Measurements from ENCODE around the gene CSF3R.

Gene CSF3R

DNA sequence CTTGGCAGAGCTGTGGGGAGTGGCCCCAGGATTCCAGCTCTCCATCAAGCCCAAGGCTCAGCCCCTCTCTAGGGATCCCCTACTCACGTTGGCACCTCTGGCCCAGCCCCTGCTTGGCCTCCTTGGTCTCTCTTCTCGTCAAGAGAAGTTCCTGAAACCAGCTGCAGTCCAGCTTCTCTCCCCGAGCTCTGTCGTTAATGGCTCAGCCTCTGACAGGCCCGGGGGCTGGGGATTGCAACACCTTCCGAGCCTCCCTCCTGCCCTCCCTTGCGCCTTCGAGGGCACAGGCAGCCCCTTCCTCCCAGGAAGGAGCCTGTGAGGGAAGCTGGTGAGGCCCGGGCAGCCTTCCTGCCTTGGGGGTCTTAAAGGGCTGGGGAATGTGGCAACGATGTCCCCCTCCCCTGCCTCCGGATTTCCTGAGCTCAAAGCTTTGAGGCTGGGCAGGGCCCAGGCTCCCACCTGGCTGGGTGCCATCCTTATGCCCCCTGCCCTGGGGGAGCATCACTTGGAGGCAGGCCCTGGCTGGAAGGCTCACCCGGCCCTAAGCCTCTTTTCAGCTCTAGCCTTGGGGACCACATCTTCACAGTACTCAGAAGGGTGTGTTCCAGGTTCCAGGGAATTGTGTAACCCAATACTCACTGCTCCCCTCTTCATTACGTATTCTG lies at the start of gene CSF3R:
Gene CSF3R (minus strand): TSS at position 190 of the 665 bp plus-strand sequence. CDS start 3,417 bp downstream, outside the sequence.
- DNase-seq = no peak

DNA sequence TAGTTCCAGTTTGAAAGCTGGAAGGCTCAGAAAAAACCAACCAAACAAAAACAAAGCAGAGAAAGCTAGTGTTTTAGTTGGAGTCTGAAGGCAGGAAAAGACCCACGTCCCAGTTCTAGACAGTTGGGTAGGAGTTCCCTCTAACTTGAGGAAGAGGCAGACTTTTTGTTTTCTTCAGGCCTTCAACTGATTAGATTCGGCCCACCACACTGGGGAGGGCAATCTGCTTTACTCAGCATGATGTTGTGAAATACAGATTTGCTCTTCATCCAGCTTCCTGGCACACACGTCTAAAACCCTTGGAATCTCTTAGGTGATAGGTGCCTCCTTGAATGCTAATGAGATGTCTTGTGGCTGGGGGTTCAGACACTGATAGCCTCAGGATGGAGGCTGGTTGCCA lies 49.1 kb upstream of the CSF3R start:
- no peak for DNase-seq

DNA sequence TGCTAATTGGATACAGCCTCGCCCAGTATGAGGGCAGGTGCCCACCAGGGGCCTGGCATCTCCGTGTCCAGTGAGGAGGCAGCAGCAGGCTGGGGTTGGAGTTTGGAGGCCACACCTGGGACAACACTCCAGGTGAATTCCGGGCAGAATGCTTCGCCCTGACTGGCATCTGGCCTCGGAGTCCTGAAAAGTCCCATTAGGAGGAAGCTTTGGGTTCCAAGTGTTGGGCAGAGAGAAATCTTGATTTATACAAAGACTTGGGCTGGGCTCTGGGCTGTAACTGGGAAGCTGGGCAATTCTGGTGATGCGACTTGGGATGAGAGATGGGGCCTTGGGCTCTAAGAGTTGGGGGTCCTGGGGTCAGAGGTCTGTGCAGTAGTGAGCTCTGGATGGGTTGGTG lies 48.1 kb upstream of the CSF3R start:
- no peak for DNase-seq

DNA sequence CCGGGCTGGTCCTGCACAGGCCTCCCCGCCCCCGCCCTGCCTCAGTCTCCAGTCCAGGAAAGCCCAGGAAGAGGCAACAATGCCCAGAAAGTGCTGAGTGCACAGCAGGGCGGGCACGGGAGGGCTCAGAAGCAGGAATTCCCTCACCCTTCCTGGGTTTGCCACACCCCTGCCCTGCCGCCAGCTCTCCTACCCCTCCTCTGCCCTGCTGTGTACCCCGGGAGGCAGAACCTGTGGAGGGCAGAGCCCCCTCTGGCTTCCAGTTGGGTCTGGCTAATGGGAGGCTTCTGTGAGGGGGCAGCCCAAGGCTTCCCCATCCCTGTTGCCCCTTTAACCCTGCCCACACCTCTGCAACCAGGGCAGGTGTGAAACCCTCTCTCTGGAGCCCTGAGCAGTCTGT lies 47.5 kb upstream of the CSF3R start:
- no peak for DNase-seq

DNA sequence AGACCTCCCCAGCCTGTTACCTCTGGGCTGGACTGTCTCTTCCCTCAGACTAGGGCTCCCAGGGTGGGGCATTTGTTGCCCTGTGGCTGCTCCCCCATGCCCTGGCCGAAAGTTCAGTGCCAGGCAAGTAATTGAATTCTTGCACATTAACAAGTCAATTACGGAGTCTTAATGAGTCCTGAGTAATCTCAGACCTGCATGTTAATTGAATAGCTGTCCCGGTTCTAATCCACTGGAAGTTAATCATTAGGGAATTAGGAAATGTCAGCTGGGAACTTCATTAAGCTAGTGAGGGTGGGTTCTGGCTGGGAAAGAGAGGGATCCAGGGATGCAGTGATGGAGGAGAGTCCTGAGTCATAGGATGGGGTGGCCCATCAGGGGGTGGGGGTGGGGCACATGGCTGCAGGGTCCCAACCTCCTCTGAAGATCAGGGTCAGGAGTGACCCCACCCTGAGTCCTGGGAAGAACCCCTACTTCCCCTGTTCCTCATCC lies 47.1 kb upstream of the CSF3R start:
- no peak for DNase-seq

DNA sequence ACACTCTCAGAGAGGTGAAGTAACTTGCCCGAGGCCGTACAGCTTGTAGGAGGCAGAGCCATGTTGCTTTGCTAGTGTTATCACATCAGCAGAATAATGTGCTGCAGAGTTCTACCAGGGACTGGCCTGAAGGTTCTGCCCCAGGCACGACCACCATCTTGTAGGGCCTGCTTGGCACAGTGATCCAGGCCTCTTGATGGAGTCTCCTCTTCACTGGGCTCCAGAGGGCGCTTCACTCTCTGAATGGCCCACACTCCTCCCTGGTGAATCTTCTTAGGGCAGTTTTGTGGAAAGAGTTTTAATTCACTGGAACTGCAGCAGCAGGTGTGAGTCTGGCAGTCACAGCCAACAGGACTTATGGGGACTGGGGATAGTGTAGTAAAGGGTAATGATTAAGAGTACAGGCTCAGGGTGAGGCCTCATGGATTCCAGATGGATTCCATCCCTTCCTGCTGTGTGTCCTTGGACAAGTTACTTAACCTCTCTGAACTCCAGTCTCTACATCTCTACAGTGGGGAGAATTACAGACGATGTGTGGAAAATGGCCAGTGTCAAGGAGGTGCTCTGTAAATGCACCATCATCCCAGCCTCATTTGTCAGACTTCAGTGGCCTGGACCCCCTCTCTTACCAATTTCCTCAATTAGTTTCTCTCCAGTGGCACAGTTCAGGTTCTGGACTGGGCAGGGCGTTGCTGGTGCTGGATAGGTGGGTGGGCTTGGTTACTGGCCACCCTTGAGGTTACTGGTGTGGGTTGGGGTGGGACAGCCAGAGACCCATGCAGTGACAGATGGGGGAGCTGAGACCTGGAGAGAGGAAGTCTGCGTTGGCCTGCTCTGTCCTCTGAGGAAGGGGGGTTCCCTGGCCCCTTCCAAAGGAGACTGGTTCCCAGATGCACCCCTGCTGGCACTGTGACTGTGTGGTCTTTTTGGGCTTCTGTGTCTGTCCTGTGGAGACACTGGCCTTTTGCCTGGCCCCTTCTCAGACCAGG lies 45.9 kb upstream of the CSF3R start:
- peak; percentile 12 for DNase-seq

DNA sequence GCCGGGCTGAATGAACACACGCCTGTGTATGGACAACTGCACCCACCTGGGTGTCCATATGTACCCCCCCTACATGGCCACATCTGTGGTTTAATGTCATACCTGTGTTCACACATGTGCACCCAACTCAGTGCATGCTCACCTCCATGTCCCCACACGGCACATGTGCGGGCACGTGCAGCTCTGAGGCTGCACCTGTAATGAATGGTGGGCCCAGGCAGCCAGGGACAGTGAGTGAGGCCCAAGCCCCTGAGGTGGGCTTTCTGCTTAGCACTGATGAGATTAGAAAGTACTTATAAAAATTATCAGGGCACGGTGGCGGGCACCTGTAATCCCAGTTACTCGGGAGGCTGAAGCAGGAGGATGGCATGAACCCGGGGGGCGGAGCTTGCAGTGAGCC lies 42.5 kb upstream of the CSF3R start:
- no peak for DNase-seq

DNA sequence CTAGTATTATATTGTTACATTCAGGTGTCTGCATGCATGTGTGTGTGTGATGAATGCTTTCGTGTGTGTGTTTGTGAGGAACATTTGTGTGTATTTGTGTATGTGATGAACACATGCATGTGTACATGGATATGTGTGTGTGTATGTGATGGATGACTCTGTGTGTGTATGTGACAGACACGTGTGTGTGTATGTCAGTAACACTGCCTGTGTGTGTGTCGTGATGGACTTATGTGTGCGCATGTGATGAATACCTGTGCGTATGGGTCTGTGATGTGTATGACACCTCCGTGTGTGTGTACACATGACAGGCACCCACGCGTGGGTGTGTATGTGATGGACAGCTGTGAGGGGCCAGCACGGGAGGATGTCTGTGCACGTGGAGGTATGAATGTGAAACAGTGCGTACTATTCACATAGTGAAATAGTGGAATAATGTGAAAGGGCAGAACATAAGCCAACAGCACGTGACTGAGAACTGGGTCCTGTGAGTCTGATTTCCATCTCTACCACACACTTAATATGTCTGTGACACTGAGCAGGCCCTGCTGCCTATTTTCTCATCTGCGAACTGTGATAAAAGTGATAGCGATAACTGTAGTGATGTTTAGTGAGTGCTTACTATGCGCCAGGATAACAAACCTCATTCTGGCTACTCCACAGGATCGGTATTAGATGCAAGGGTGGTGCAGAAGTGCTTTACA lies 41.8 kb upstream of the CSF3R start:
- no peak for DNase-seq

DNA sequence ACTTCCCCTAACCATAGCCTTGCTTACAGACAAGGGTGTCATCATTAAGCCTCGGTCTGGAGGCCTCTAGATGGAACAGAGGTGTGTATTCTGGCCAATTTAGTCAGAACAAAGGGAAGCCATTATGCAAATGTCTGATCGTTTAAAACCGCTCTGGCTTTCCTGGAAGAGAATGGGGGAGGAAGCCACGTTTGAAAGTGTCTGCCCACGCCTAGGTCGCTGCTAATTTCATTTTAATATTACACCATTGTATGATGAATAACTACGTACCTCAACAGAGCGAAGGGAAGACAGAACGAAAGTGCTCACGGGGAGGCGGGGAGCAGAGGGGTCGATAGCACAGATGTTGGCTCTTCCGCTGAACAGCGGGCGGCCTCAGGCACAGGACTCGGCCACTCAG lies 41.1 kb upstream of the CSF3R start:
- no peak for DNase-seq

DNA sequence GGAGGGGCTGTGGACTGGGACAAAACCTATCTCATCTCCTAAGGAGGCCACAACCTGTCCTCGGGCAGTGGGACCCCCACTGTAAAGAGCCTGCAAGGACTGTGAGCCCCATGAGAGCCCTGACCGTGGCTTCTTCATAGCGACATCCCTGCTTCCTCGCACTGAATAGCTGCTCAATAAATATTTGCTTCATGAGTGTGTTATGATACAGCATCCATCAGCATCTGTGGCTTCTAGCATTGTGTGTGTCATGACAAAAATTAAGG lies 40.5 kb upstream of the CSF3R start:
- DNase-seq = no peak

DNA sequence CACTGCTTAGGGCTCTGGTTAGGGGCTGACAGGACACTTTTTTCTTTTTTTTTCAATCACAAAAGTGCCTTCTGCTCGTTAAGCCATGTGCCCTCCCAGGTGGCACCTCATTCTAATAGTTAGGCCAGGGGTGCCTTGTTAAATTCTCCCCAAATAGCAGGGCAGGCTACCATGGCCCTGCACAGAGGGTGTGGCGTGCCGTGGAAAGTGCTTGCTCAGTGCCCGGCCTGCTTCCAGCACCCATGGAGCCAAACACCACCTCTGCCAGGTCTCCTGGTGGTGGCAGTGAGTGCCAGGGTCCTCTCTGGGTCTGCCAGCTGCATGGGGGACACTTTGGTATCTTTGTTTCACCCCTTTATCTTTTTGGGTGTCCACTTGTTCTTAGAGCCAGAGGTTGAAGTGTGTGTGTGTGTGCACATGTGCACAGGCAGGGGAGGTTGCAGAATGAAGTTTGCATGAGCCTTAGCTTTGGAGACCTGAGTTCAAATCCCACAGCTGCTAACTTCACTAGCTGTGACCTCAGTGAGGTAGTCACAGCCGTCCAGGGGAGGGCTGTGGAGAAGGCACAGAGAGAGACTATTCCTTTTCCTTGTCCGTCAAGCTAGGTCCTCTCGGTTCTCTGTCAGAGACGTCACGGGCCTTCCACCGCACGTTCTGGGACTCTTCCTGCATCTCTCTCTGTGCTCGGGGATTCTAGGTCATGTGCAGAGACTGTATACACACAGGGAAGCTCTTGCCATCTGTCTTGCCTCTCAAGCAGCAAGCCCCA lies 39.9 kb upstream of the CSF3R start:
- no peak for DNase-seq

DNA sequence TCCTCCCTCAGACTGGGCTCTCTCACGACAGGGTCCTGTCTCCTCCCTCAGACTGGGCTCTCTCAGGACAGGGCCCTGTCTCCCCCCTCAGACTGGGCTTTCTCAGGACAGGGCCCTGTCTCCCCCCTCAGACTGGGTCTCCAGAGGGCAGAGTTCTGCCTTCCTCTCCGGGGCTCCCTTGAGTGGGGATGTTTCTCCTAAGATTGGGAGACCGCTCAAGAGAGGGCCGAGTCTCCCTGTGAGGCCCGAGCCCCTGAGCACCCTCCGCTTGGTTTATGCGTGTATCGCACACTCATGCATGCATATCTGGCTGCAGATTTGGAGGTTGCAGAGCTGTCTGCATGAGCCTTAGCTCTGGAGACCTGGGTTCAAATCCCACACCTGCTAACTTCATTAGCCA lies 39.3 kb upstream of the CSF3R start:
- no peak for DNase-seq

DNA sequence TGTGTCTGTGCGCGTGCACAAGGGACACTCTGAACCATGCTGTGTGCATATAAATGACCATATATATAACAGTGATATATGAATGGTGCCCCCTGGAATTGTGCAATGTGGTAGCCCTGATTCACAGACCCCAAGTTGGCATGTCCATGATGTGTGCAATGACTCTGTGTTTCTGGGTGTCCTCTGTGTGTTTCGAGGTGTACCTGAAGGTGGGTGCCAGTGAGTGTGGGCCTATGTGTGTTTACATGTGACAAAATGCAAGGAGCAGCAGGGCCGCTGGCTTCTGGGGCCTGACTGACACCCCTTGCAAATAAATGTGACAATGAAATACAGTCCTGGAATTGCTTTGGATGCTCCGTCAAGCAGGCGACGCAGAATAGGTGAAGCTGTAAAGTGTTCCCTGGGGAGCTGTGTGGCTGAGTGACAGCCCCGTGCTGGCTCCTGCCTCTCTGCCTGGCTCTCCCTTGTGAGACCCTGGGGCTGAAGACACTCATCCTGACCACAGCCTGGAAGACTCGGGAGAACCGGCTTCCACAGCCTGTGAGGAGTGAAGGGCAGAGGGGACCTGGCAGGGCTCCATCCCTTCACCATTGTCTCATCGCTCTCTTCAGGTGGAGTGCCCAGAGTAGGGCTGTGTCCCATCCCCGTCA lies 38.2 kb upstream of the CSF3R start:
- no peak for DNase-seq

DNA sequence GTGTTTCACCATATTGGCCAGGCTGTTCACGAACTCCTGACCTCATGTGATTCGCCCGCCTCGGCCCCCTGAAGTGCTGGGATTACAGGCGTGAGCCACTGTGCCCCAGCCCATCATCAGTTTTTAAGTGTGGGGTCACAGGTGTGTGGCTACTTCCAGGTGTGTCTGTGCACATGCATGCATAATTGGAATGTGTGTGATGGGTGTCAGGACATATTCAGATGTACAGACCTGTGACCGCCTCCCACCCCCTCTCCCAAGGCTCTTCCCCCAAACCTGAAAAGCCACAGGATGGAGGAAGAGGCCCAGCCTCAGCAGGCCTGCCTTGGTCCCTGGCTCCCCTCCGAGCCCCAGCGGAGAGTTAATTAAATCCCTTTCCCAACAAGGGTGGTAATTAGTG lies 37.3 kb upstream of the CSF3R start:
- DNase-seq = no peak

DNA sequence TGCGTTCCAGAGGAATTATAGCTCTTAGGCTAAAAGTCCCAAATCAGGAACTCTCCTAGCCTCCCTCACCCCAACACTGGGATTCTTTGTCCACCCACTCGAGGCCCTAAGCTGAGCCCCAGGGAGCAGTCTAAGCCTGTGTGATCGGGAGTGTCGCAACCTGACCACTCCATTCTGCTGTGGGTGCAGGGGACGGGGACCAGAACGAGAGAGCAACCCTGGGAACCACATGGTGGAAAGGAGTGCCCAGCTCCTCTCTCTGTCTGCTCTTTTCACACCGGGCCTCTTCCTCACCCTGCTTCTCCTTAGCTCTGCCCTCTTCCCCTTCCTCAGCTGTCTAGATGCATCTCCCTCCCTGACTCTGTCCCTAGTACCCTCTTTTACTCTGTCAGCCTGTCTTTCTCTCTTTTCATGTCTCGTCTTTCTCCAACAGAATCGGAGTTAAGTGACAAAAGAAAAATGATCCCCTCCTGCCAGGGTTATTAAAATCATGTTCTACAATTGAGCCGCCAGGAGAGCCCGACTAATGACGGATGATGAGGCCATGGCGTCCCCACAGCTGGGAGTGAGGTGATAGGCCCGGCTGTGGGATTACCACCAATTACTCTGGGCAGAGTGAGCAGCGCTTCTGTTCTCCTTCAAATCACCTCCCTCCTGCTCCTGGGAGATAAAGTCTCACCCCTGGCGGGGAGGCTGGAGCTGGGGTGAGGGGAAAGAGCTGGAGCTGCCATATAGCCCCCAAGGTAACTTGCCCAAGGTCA lies 34.5 kb upstream of the CSF3R start:
- no peak for DNase-seq

DNA sequence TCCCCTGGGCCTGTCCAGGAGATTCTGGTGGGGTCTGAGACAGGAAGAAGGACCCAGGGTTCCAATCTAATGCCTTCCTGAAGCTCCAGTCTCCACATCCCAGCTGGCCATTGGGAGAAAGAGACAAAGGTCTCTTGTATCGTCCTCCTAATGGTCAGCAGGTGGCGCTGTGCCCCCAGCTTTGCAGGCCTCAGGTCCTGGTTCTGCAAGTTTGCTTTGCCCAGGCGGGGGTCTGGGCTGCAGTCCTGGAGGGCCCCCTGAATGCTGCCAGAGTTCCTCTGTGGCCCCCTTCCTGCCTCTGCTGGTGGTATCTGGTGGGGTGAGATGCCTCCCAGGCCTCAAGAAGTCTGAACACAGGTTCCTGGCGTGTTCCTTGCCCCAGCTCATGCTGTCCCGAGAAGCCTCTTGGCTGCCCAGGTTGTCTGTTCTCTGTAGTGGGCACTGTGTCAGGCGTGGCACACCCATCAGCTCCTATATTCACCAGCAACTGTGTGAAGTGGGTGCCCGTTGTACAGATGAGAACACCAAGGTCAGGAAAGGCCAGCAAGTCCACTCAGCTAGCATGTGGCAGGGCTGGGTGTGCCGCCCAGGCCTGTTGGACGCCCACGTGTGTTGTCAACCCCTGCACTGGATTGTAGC lies 33.8 kb upstream of the CSF3R start:
- DNase-seq = peak; percentile 44

DNA sequence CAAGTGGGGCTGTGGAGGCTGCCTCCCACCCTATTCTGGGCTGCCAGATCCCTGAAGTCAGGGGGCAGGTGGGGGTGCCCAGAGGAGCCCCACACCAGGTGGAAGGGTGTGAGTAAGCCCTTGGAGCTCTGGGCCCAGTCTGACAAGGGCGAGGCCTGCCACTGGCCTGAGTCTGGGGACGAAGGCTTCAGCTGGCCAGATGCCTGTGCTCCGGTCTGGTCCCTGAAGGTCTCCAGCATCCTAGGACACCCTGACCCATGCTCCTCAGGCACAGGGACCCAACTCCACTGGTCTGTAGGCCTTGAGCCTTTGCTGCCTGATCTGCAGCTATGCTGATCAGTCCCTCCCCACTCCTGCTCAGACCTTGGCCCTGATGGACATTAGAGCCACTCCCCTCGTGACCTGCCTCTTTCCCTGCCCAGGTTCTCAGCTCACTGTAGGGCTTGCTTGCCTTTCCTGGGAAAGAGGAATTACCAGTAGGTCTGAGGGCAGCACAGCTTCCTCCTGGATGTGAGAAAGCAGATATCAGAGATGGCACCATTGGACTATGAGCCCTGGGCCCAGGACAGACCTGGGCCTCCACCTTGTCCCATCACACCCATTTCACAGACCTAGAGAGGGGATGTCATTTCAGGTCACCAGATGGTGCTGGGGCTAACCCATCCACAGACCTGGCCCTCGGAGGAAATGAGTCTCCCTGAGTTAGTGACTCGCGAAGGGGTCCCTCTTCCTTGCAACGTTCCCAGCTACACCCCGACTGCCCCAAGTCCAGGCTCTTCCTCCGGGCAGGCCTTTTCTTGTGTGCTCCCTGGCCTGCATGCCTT lies 32.8 kb upstream of the CSF3R start:
- no peak for DNase-seq

DNA sequence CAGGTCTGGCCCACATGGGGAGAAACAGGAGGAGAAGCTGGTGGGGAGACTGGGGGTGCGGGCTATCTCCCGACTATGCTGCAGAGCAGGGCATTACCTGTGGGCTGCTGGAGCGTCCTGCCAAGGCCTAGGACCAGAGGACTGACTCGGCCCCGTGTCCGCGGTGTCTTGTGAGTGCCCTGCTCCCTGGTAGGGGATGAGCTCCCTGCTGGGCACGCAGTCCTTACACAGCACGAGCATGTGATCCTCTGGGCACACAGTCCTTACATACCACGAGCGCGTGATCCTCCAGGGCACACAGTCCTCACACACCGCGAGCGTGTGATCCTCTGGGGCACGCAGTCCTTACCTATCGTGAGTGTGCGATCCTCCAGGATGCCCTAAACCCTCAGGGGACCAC lies 31.8 kb upstream of the CSF3R start:
- no peak for DNase-seq

DNA sequence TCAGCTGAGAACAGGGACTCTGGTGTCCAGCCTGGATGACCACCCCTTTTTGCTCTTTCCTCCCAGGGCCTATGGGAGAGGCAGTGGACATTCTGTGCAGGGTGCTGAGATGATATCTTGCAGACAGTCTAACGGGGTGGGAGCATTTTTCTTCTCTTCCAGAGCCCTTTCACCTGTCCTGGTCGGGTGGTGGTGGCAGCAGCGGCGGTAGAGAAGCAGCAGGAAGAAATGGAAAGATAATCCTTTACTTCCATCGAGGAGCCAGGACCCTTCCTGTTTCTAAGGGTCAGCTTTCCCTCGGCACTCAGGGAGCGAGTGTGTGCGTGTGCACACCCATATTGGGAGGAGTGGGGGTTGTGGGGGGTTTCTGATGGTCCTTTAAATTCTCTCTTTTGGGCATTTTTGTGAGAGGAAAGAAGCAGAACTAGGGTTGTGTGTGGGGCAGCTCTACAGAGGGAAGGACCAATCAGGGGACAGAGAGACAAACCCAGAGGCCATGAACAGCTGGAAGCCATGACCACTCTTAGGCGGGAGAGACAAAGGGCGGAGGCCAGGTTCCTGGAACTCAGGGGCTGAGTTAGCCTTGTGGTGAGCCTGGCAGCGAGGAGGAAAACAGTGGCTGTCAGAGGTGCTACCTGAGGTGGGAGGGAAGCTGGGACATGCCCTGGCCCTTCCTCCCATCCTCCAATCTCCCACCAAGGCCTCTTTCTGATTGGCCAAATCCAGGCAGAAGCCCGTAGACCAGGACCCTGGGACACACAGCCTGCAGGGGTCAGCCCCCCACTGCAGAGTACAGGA lies 31.2 kb upstream of the CSF3R start:
- no peak for DNase-seq
